HG03469 (cell line): ENCODE measurements around the gene TMEM59L.
"Not testable (repeated sequence)": the region's sequence is repeated elsewhere in the genome, so short reads cannot be mapped to it uniquely, and the experiment has no call there.

ENCODE experiments used
- ATAC-seq: cut with Tn5 transposase; IDR thresholded peaks from one replicate; pipeline ENCODE4 v1.9.1; 2021; ENCODE audit warnings: mild to moderate bottlenecking, moderate library complexity, moderate number of reproducible peaks; ENCODE audit not compliant: unreplicated experiment

Gene TMEM59L

GRCh38 chr19:18593367-18594095, 19.1 kb upstream of the TMEM59L start:
- ATAC-seq = no peak

DNA sequence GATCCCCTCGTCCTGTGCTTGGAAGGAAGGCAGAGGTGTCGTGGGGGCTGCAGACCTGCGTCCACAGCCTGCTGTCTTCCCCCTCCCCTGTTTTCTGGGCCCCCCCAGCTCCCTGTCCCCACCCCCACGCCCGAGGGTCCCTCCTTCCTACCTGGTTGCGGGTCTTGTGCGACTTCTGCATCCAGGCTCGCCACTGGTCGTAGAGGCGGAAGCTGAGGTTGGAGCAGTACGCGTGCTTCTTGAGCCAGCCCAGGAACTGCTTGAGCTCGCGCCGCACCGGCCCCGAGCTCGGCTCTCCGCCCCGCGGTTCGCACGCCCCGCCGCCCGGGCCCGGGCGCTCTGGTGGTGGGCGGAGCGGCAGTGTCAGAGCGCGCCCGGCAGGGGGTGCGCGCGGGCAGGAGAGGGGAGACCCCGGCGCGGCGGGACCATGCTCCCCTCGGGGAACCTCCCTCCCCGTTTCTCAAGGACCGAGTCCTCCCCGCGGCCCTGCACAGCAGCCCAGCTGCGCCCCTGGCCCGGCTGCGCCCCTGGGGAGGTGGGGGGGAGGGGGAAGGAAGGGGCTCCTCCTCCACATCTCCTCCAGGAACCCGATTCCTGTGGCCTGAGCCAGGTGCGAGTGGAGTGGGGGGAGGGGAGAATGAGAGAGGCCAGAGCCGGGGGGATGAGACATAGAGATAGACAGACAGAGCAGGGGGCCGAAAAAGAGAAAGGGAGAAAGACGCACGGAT, 18.4 kb upstream of the TMEM59L start:
- no peak for ATAC-seq

DNA sequence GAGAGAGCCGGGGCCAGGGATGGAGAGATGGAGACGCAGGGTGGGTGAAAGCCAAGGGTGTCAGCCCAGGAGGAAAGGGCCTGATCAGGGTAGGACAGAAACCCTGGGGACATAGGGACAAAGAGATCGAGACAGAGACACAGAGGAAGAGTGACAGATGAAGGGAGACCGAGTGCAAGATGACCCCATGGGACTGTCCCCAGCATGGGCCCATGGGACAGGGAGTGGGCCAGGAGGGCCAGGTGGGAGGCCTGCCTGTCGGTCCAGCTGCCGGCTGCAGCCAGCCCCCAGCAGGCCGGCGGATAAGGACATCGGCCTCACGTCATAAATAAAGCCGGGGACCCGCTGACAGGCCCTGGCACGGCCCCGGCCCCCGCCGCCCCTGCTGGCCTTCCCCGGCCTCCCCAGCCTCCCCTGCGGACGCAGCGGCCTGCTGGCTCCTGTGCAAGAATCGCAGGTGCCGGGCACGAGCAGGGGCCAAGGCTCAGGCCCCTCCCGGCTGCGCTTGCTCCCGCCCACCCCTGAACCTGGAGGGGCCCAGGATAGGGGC, 17.8 kb upstream of the TMEM59L start:
- no peak for ATAC-seq

DNA sequence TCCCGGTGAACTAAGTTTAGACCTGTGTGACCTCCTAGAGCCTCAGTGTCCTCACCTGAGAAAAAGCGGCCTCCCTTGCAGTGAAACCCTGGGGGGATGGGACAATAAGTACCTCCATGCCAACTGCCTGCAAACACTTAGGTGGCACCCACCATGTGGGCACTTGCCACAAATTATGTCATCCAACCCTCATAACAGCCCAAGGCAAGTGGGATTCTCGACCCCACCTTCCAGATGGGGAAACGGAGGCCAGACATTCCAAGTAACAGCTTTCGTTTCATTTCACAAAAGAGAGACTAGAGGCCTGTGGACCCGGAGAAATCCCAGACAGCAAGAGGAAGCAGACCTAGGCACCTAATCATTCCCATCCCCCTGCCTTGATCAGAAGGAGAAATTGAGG, 17.2 kb upstream of the TMEM59L start:
- ATAC-seq = no peak

DNA sequence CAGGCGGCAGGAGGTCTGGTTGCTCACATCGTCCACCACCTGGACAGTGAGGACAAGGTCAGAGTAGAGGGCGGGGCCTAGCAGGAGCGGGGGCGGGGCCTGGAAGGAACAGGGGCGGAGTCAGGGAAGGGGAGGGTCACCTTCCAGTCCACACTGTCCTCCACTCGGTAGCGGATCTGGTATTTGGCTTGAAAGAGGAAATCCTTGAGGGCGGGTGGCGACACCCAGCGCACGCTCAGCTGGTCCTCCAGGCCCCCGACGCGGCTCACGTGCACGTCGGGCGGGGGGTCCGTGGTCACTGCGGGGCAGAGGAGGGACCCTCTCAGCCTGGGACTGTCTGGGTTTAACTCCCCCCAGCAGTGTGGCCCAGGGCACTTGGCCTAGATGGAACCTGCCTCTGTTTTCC, 15.9 kb upstream of the TMEM59L start:
- ATAC-seq = no peak

DNA sequence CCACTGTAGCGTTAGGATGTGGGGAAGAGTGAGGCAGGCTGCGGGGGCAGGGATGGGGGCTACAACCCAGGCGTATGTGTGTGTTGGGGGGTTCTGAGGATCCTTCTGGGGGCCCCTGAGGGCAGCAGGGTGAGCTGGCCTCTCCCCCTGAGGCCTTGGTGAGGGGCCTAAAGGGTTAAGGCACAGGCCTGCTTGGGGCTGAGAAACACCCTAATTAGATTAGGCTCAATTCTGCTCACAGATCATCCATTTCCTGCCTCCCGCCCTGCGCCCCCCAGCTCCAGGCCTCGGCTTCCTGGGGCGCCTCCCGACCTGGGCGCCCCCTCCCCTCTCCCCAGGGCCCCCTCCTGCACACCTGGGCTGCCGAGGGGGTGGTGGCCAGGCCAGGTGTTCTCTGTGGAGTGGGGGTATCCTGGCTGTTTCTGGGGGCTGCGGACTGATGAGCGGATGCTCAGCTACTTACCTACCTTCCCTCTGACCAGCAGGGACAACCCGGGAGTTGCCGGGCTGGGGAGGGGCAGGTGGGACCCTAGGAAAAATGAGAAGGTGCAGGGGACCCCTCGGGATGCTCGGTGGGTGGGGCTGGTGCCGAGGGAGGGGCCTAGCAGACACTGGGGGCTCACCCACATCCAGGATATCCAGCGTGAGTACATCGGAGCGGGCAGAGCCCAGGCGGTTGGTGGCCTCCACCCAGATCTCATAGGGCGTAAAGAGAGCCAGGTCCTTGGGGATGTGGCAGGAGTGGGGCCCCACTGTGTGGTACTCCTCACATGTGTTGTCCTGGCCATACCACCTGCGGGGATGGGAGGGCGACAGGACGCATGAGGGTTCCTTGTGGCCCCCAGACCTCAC, 14.6 kb upstream of the TMEM59L start:
- no peak for ATAC-seq

DNA sequence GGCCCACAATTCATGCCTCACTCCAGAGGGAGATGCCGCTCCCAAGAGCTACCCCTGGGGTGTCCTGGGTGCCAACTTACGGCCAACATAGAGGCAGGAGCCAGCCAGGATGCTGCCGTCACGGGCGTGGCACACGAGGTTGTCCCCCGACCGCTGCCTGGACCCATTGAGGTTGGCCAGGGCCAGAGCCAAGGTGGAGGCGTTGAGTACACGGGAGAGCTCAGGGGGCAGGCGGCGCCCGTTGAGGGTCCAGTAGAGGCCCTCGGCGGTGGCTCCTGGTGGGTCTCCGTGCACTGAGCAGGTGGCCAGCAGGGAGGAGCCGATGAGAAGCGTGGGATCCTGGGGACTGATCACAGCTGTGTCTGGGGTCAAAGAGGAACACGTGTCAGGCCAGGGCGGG, 13.2 kb upstream of the TMEM59L start:
- ATAC-seq = no peak

DNA sequence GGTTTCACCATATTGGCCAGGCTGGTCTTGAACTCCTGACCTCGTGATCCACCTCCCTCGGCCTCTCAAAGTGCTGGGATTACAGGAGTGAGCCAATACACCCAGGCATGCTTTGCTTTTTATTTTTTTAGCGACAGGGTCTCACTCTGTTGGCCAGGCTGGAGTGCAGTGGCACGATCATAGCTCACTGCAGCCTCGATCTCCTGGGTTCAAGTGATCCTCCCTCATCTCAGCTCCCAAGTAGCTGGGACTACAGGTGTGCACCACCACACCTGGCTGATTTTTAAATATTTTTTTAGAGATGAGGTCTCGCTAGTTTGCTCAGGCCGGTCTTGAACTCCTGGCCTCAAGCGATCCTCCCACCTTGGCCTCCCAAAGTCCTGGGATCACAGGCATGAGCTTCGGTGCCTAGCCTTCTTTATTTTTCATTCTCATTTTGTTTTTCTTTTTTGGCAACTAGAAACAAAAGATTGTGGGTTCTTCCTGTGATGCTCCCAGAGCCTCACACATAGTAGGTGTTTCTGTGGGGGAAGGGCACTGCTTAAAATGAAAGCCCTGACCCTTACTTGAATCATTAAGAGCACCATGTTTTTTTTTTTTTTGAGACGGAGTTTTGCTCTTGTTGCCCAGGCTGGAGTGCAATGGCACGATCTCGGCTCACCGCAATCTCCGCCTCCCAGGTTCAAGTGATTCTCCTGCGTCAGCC, 11.8 kb upstream of the TMEM59L start:
- ATAC-seq = not testable (repeated sequence)

DNA sequence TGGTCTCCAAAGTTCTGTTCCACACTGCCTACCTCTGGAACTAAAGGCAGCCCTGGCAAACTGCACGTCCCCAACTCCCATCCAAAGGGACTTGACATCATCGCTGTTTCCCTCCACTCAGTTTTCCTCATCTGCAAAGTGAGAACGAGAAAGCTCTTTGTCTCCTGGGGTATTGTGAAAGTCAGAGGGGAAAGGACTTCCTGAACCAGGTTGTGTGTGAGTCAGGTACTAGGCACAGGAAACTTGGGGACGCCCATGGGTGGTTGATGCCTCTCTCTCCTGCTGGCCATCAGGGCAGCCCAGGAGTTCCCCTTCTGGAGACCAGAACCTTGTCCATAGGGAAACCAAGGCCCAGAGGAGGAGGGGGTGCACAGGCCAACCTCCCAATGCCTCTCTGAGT, 10.8 kb upstream of the TMEM59L start:
- ATAC-seq = no peak

DNA sequence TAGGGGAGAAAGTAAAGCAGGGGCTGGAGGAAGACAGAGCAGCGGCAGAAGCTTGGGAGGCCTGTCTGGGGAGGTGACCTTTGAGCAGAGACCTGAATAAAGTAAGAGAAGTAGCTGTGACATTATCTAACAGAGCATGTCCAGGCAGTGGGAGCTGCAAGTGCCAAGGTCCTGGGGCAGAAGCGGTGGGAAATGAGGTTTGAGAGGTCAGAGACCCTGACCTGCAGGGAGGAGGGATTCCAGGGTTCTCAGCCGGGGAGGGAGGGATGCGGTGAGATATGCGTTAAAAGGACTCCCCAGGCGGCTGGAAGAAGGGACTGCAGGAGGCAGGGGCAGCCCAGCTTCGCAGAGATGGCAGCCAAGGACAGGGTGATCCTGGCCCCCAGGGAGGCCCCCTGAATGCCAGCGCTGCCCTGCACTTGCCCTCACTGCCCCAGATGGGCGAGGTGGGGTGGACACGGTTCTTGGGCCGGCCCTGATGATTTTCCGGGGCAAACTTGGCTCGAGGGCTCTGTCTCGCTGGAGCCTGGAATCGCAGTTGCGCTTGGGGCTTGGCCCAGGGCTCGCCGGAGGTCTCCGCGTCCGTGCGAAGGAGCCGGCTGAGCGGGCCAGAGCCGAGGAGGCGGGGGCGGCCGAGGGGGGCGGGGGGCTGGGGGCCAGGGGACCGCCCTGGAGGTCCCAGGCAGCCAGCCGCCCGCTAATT, 9.3 kb upstream of the TMEM59L start:
- ATAC-seq = no peak

GRCh38 chr19:18603958-18604819, 8.5 kb upstream of the TMEM59L start:
- ATAC-seq = no peak

GRCh38 chr19:18604820-18605159, 7.9 kb upstream of the TMEM59L start:
- ATAC-seq = no peak

GRCh38 chr19:18605196-18605545, 7.5 kb upstream of the TMEM59L start:
- ATAC-seq = no peak

- ATAC-seq = no peak
Measured at GRCh38 chr19:18605546-18606280, 7.0 kb upstream of the TMEM59L start.

DNA sequence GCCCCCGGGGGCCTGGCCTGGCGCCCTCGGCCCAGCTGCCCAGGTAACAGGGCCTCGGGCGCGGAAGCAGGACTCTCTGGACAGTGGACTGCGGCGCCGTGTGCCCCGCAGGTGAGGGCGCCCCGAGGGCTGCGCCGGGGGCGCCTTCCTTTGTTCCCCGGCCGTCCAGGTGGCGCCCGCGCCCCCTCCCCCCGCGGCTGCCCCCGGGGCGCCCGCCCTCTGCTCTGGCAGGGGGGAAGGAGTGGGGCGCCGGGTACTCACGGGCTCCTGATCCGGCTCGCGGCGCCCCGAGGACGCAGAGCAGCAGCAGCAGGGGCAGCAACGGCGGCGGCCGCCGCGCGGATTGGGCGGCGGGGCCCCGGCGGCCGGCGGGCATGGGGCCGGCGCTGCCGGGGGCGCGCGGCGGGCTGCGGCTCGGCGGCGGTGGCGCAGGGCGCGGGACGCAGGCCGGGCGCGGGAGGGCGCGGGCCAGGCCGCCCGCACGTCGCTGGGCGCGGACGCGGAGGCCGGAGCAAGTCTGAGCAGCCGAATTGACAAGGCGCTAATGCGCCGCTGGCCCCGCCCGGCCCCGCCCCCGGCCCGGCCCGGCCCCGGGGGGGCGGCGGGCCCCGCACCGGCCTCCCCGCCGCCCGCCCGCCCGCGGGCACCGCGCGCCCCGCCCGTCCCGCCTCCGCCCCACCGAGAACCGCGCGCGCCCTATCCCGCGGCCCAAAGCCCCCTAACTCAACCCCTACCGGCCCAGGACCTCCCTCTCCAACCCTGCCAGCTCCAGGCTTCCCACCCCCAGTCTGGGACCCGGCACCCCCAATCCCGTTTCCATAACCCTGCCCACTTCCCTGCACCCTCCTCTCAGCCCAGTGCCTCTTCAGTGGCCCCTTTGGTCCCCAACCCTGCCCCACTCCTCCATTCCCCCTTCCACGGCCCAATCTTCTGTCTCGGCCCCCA, 6.1 kb upstream of the TMEM59L start, which contains the start of gene CRLF1:
TSS of gene CRLF1 (minus strand) at position 519 of the 945 bp plus-strand sequence. CDS start at position 376, 143 bp downstream.
- no peak for ATAC-seq

DNA sequence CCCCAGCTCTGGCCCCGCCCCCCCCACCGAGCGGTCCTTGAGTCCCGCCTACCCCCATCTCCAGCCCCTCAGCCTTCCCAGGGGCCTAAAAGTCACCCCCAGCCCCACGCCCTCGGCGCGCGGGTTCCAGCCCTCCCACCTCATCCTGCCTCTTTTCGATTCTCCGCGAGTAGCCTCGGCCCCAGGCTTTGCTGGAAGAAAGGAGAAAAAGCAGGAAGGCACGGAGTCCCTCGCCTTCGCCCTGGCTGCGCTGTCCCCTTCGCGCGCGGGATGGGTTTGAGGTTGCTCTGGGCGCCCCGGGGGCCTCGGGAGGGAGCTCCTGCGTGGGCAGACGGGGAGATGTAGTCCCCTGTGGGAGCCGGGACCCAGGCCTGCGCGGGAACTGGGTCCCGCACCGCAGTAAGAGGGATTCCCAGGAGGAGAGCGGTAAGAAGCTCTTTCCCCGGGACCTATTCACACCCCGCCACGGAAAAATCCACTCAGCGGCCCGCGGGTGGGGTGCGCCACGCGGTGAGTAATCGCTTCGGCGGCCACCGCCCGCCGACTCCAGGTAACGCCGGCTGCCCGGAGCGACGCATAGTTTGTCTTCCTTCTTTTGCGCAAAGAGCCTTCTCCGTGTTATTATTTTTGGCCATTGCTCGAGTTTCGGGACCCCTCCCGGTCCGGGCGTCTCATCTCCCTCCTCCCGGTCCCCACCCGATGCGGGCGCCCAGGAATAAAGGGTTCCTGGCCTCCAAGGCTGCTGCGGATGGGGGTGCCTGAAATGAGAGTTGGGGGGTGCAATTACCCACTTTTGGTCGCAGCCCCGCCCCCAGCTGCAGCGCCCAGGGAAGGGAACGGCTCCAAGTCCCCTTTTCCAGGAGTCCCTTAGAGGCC, 5.2 kb upstream of the TMEM59L start:
- ATAC-seq = no peak
